ENCODE results near the gene GLIS1. TPM values are rescaled to one million over a fixed set of nuclear protein-coding genes. Genes with fewer than 3 reads are reported as not detected.

The GLIS1 gene
- total RNA-seq, 1 experiment from 2014 or later, result 0.14 TPM

GRCh38 chr1:53617851-53618499 lies 121.0 kb downstream of the GLIS1 start:
- no peak for DNase-seq (ENCODE audit: low spot score)

GRCh38 chr1:53617382-53617781 lies 121.6 kb downstream of the GLIS1 start:
- DNase-seq (ENCODE audit: low spot score), result no peak

- DNase-seq (ENCODE audit: low spot score), result no peak
These were observed 122.0 kb downstream of the GLIS1 start for GRCh38 chr1:53616927-53617326.

- DNase-seq (ENCODE audit: low spot score), result no peak
These were observed 122.5 kb downstream of the GLIS1 start for GRCh38 chr1:53616511-53616910.

- no peak for DNase-seq (ENCODE audit: low spot score)
These were observed 123.9 kb downstream of the GLIS1 start for GRCh38 chr1:53615101-53615500.

GRCh38 chr1:53614231-53615021 lies 124.5 kb downstream of the GLIS1 start:
- DNase-seq (ENCODE audit: low spot score), result no peak

GRCh38 chr1:53608676-53609075 lies 130.3 kb downstream of the GLIS1 start:
- DNase-seq (ENCODE audit: low spot score), result no peak

GRCh38 chr1:53608071-53608470 lies 130.9 kb downstream of the GLIS1 start:
- no peak for DNase-seq (ENCODE audit: low spot score)

- no peak for DNase-seq (ENCODE audit: low spot score)
These were observed 132.3 kb downstream of the GLIS1 start for GRCh38 chr1:53606651-53607051.

GRCh38 chr1:53606197-53606596 lies 132.8 kb downstream of the GLIS1 start:
- DNase-seq (ENCODE audit: low spot score), result no peak

- DNase-seq (ENCODE audit: low spot score), result no peak
These were observed 133.8 kb downstream of the GLIS1 start for GRCh38 chr1:53605181-53605580.

GRCh38 chr1:53604291-53604919 lies 134.6 kb downstream of the GLIS1 start:
- no peak for DNase-seq (ENCODE audit: low spot score)

- no peak for DNase-seq (ENCODE audit: low spot score)
These were observed 135.5 kb downstream of the GLIS1 start for GRCh38 chr1:53603431-53603830.

- DNase-seq (ENCODE audit: low spot score), result no peak
These were observed 136.8 kb downstream of the GLIS1 start for GRCh38 chr1:53601867-53602775.

- DNase-seq (ENCODE audit: low spot score), result no peak
These were observed 137.8 kb downstream of the GLIS1 start for GRCh38 chr1:53601031-53601745.

GRCh38 chr1:53600561-53600960 lies 138.4 kb downstream of the GLIS1 start:
- DNase-seq (ENCODE audit: low spot score), result no peak

- DNase-seq (ENCODE audit: low spot score), result no peak
These were observed 139.0 kb downstream of the GLIS1 start for GRCh38 chr1:53600001-53600400.

GRCh38 chr1:53599481-53599880 lies 139.5 kb downstream of the GLIS1 start:
- DNase-seq (ENCODE audit: low spot score), result no peak

- DNase-seq (ENCODE audit: low spot score), result no peak
These were observed 140.0 kb downstream of the GLIS1 start for GRCh38 chr1:53598966-53599365.

- no peak for DNase-seq (ENCODE audit: low spot score)
These were observed 143.1 kb downstream of the GLIS1 start for GRCh38 chr1:53595906-53596305.
